OCI-LY3 (cell line): ENCODE results near the gene CFAP97D2.

Experiments
- EZH2phosphoT487 ChIP-seq: fragments of 200-600 bp; shearing (Covaris generic); IDR thresholded peaks from 2 replicates; pipeline ENCODE4 v1.6.1; 2018; ENCODE audit warnings: antibody characterized with exemption, mixed run types, low read depth
- TF ChIP-seq, protein P1 (sequence below): fragments of 200-600, 300-600 bp; sonication (generic); IDR thresholded peaks from 2 replicates; pipeline ENCODE4 v1.5.1; 2014; ENCODE audit warnings: antibody characterized with exemption, low read length, low read depth

DNA sequence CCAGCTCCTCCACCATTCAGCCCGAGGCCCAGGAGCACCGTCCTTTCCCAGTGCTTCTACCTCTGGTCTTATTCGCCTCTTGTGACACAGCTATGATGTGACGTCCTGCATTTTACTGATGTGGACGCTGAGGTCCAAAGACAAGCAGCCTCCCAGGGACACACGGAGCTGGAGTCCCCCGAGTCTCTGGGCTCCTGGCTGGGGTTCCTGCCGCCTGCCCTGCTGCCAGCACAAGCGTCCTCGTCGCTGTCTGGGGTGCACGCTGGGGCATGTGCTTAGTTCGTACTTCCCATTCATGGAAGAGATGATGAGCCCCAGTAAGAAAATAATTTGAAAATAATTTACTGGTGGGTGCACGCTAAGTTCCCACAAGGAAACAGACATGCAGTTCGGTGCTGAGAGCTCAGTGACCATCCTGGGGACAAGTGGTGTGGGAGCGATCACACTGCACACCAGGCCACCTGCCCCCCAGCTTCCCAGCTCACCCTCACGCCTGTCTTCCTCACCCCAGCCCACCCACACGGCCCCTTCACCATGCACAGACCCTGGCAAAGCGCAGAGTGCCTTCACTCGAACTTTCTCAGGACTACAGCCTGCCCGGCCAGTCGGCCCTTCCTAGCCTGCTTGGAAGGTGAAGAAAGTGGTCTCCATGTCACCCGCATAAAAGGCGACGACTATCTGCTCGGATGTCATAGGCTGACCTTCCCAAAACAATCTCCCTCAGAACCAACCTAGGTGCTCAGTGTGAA lies 14.2 kb upstream of the CFAP97D2 start:
- TF ChIP-seq, protein P1, sequence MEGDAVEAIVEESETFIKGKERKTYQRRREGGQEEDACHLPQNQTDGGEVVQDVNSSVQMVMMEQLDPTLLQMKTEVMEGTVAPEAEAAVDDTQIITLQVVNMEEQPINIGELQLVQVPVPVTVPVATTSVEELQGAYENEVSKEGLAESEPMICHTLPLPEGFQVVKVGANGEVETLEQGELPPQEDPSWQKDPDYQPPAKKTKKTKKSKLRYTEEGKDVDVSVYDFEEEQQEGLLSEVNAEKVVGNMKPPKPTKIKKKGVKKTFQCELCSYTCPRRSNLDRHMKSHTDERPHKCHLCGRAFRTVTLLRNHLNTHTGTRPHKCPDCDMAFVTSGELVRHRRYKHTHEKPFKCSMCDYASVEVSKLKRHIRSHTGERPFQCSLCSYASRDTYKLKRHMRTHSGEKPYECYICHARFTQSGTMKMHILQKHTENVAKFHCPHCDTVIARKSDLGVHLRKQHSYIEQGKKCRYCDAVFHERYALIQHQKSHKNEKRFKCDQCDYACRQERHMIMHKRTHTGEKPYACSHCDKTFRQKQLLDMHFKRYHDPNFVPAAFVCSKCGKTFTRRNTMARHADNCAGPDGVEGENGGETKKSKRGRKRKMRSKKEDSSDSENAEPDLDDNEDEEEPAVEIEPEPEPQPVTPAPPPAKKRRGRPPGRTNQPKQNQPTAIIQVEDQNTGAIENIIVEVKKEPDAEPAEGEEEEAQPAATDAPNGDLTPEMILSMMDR = no peak
- no peak for TF ChIP-seq EZH2phosphoT487
